CD4-positive, alpha-beta T cell treated with Interferon gamma for 1 hour (primary cell): ENCODE measurements around the gene LAMA1.
"Not testable (repeated sequence)": the region's sequence is repeated elsewhere in the genome, so short reads cannot be mapped to it uniquely, and the experiment has no call there.

Experiments
- DNase-seq: peaks from one replicate; pipeline ENCODE4 v3.0.0-alpha.2; 2020

Gene LAMA1

DNA sequence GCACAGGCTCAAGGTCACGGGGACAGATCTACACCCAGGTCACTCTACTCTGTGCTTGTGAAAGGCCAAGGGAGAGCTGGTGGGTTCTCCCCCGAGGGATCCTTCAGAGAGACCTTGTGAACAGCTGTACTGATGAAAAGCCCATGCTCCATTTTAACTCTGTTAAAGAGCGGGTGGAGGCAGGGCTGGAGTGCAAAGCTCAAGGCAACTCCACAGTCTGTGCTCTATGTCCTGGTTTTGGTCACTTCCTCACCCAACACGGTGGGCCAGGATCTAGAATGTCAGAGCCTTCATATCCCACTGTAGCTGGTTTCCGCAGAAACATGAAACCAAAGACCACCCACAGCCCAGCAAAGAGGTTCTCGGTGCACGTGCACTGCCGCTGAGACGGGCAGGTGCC lies 177.1 kb downstream of the LAMA1 start:
- no peak for DNase-seq

DNA sequence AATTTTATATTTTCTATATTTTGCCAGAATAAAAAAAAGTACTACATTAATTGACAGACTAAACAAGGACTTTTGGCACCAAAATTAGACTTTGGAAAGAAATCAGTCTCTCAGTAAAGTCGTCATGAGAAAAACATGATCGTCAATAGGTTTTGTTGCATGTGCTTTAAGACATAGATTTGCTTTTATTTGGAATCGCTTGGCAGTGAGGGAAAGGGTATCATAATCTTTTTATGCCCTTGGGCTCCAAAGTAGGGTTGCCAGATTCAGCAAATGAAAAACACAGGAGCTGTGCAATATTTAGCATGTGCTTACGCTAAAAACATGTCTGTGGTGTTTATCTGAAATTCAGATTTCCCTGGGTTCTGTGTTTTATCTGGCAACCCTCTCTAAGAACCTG lies 177.6 kb downstream of the LAMA1 start:
- DNase-seq: no peak

DNA sequence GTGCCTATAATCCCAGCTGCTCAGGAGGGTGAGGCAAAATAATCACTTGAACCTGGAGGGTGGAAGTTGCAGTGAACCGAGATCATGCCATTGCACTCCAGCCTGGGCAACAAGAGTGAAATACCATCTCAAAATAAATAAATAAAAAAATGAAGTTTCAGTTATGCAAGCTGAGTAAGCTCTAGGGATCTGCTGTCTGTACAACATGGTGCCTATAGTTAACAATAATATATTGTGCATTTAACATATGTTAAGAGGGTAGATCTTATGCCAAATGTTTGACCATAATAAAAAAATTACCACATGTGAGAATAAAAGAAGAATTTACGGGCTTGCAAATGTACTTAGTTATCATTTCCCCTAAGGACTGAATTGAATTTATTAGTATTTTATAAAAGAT lies 179.2 kb downstream of the LAMA1 start:
- DNase-seq: not testable (repeated sequence)

DNA sequence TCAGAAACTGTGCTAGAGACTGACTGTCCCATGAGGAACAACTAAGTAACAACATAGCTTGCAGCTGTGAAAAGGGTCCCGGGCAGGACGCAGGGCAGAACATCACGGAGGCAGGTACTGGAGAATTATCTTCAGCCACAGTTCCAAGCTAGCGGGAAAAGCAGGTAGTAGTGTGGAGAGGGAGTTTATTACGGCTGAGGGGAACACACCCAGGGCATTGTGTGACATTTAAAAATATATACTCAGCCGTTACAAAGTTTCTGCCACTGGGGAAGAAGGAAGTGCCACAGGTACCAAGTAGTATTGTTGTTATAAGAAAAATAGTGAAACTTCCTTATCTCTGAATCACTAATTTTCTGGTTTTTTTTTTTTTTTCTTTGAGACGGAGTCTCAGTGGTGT lies 179.6 kb downstream of the LAMA1 start:
- no peak for DNase-seq

DNA sequence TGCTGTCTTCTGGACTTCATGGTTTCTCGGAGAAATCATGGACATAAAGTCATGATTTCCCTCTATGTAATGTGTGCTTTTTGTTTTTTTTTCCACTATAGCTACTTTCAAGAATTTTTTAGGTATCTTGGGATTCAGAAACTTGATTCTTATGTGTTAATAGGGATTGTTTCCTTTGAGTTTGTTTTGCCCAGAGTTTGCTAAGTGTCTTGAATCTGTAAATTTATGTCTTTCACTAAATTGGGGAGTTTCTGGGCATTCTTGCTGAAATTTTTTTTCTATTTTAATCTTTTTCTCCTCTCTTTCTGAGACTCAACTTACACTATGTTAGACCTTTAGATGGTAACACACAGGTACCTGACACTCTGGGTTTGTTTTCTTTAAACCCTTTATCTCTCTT lies 182.7 kb downstream of the LAMA1 start:
- no peak for DNase-seq

DNA sequence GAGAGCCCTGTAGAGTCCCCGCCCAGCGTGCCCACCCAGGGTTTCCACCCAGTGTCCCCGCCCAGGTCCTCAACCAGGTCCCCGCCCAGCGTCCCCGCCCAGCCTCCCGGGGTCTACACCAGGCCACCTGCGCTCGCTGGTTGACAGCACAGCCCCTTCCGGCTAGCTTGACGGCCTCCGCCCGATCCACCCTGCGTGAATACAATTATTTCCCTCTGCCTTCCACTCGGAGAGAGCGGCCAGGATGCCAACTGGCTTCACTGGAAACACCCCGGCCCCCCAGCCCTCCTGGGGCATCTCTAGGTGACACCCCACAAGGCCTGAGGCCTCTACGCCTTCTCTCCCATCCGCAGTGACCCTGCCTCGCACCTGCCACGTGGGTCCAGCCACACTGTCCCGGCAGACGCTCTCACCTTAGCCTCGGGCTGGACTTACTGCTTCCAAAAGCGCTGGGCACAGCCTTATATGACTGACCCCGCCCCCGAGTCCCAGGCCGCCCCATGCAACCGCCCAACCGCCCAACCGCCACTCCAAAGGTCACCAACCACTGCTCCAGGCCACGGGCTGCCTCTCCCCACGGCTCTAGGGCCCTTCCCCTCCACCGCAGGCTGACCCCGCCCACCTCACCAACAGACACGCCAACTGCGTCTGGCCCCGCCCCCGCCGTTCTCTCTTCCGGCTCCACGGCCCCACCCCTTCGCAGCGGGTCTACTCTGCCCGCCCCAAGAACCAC lies 188.1 kb downstream of the LAMA1 start:
- no peak for DNase-seq

DNA sequence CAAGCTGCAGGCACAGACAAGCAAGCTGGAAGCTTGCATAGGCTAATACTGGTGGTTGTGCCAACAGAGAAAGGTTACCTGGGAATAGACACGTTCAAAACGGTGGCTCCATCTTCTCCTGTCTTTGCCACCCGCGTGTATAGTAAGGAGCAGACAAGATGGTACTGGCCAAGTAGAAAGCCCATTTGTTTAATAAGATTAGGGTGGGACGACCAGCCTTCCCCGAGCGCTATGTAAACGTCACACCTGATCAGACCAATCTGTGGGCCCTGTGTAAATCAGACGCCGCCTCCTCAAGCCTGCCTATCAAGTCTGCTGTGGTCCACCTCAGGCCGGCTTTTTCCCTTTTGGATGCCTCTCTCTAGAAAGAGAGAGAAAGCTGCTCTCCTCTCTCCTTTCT lies 189.2 kb downstream of the LAMA1 start:
- no peak for DNase-seq

DNA sequence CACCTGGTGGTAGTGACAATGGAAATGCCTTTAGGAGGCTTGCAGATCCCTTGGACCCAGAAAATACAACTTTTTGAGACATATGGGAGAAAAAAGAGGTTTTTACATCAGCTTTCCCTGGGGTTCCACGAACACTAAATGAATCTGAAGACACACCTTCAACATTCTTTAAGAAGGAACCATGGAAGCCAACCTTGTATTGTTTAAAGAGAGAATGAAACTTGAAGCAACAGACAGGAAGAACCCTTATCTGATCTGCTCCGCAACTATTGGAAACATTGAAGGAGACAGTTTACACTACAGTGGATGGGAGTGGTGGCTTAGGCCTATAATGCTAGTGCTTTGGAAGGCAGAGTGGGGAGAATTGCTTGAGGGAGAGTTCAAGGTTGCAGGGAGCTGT lies 190.4 kb downstream of the LAMA1 start:
- no peak for DNase-seq

DNA sequence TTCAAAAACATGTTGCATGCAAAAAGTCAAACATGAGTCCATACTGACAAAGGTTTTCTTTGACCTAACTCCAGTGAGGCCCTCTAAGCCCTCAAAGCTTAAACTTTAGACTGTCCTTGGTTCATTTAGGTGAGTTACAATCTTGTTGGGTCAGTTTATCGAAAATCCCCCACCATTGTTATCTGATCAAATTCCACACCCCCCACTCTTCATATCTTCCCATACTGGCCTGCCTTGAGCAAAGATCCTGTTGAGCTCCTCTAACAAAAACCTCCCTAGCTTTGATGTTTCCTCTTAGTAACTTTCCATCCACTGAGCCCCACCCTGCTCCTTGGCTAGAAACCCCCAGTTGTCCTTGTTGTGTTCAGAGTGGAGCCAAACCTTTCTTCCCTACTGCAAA lies 194.4 kb downstream of the LAMA1 start:
- no peak for DNase-seq

DNA sequence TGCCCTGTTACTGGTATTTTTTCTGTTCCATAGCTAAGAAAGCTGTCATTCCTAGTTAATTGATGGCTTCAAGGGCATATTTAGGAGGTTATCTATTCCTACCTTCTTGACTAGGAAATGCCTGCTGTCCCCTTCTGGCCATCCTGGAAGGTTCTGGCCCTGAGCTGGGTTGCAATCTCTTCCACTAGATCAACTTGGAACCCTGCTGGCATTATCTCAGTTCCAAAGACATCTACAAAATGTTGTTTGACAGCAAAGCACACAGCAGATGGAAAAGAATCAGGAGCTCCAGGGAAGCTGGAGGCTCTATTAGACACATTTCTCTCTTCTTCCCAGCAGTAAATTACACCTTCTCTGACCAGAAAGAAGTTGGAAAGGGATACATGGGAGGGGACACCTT lies 196.0 kb downstream of the LAMA1 start:
- DNase-seq: no peak

DNA sequence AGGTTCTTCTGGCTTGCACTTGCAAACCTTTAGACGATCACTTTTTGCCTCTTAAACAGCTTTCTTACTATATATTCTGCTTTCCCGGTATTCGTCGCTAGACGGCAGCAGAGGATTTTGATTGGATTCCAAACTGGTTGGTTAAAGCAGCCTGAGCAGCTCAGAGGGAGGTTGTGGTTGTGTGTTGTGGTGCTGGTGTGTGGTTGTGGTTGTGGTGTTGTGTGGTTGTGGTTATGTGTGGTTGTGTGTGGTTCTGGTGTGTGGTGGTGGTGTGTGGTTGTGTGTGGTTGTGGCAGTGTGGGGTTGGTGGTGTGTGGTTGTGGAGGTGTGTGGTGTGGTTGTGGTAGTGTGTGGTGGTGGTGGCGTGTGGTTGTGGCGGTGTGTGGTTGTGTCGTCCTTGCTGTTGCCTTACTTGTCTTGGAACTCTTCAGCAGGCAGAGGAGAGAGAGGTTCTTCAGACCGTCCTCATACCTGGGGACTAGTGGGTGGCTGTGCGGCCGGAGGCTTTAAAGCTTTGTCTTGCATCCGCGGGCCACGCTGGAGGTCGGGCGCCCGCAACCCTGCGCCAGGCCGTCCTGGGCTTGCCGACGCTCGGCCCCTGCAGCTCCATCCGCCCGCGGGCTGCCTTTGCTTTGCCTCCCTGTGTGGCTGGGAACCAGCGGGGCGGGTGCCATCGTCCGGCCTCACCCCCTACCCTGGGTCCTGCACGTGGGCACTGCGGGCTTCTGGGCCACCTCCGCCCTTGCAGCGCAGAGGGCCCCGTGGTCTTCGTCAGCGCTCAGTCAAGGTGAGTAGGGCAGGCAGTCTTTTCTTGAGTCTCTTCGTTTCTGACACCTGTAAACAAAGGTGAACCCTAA lies 197.3 kb downstream of the LAMA1 start:
- no peak for DNase-seq

DNA sequence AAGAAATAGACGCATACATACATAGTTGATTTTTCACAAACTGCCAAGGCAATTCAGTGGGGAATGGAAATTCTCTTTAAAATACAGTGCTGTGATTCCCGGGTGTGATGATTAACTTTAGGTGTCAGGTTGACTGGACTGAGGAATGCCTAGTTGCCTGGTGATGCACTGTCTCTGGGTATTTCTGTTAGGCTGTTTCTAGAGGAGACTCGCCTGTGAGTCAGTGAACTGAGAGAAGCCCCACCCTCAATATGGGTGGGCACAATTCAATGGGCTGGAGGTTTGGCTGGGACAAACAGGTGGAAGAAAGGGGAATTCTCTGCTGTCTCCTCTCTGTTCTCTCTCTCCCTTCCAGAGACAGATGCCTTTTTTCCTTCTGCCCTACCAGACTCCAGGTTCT lies 200.5 kb downstream of the LAMA1 start:
- DNase-seq: no peak

DNA sequence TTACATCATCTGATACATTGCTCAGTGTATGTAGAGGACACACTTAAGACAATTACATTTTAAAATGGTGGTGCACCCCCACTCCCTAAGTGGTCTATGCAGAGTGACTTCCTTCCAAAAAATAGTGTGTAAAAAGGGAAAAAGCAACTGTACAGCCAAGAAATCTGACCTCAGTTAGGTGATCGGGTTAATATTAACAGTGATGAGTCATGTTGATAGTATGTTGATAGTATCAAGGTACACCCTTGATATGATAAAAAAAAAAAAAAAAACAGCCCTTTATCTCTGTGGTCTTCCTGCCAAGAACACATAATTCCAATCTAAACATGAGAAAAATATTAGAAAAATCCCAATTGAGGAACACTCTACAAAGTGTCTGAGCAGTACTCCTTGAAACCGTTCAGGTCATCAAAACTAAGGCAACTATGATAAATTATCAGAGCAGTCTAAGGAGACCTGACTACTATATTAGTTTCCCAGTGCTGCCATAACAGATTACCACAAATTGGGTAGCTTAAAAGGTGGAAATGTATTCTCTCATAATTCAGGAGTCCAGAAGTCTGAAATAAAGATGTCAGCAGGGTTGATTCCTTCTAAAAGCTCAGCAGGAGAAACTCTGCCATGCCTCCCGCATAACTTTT lies 216.2 kb downstream of the LAMA1 start:
- no peak for DNase-seq

DNA sequence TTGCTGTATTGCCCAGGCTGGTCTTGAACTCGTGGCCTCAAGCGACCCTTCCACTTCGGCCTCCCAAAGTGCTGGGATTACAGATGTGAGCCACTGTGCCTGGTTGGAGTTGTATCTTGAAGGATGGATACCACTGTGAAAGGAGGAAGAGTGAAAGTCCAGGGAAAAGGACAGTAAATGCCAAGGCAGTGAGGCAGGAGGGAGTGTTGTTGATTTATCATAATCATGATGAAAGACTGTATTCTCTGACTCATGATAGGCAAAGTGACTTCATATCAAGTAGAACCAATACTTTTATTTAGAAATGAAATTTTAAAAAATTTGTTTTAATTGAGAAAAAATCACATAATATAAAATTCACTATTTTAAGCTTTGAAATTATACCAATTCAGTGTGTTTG lies 225.8 kb downstream of the LAMA1 start:
- no peak for DNase-seq
